Gastrocnemius medialis (tissue), 4 donors: ENCODE data around the gene CDK5RAP3.

ENCODE experiments used
- POLR2A ChIP-seq, 2 donors: fragments of 450-650 bp; IDR thresholded peaks; one replicate each; pipeline ENCODE4 v1.6.1; 2017; ENCODE audit warnings: antibody characterized with exemption in 2 of 2, mild to moderate bottlenecking in 2 of 2, moderate library complexity in 2 of 2
- TF ChIP-seq, protein P1 (sequence below), 5 experiments: fragments of 450-650 bp in 3 of 5; fragments of 200-600 bp in 2 of 5; sonication (generic) in 2 of 5; IDR thresholded peaks in 4 of 5; conservative IDR thresholded peaks in 1 of 5; 1 replicate in 4 of 5; 2 replicates in 1 of 5; pipeline ENCODE4 v1.5.1; 2016 to 2019; ENCODE audit warnings: antibody characterized with exemption in 5 of 5, mild to moderate bottlenecking in 3 of 5, moderate library complexity in 3 of 5

GRCh38 chr17:47961406-47961805, 9.5 kb upstream of the CDK5RAP3 start:
- TF ChIP-seq, protein P1, sequence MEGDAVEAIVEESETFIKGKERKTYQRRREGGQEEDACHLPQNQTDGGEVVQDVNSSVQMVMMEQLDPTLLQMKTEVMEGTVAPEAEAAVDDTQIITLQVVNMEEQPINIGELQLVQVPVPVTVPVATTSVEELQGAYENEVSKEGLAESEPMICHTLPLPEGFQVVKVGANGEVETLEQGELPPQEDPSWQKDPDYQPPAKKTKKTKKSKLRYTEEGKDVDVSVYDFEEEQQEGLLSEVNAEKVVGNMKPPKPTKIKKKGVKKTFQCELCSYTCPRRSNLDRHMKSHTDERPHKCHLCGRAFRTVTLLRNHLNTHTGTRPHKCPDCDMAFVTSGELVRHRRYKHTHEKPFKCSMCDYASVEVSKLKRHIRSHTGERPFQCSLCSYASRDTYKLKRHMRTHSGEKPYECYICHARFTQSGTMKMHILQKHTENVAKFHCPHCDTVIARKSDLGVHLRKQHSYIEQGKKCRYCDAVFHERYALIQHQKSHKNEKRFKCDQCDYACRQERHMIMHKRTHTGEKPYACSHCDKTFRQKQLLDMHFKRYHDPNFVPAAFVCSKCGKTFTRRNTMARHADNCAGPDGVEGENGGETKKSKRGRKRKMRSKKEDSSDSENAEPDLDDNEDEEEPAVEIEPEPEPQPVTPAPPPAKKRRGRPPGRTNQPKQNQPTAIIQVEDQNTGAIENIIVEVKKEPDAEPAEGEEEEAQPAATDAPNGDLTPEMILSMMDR (IDR thresholded peaks at IDR 0.05 in 4 of 5, conservative IDR thresholded peaks at IDR 0.05 in 1 of 5): no peak
- no peak for TF ChIP-seq POLR2A (IDR thresholded peaks at IDR 0.05)
